Effector memory CD4-positive, alpha-beta T cell (primary cell): ENCODE results near the gene TIGD3.
A peak's percentile ranks its signal among the peaks of the same experiment; 100 is the strongest.

Source experiments
- DNase-seq, 3 donors: peaks; one replicate each; pipeline ENCODE4 v3.0.0-alpha.2; 2020
- H3K27ac ChIP-seq: 2 replicates; pipeline ENCODE4 v1.7.0; 2013; ENCODE audit warnings: mild to moderate bottlenecking, low read length, moderate library complexity; ENCODE audit not compliant: insufficient read depth, poor library complexity, severe bottlenecking
- H3K27me3 ChIP-seq: replicated peaks from 2 replicates; pipeline ENCODE4 v1.7.0; 2013; ENCODE audit warnings: mild to moderate bottlenecking, low read length; ENCODE audit not compliant: insufficient read depth, control insufficient read depth, poor library complexity, severe bottlenecking
- H3K36me3 ChIP-seq: 2 replicates; pipeline ENCODE4 v1.7.0; 2013; ENCODE audit warnings: mild to moderate bottlenecking, low read length, moderate library complexity; ENCODE audit not compliant: control insufficient read depth, insufficient read depth
- H3K4me1 ChIP-seq: 2 replicates; pipeline ENCODE4 v1.7.0; 2013; ENCODE audit warnings: low read length, mild to moderate bottlenecking; ENCODE audit not compliant: control insufficient read depth, insufficient read depth, poor library complexity, severe bottlenecking
- H3K4me3 ChIP-seq: 2 replicates; pipeline ENCODE4 v1.7.0; 2013; ENCODE audit warnings: low read length, low read depth, mild to moderate bottlenecking; ENCODE audit not compliant: insufficient read depth, poor library complexity, severe bottlenecking
- H3K9me3 ChIP-seq: 2 replicates; pipeline ENCODE4 v1.7.0; 2013; ENCODE audit warnings: mild to moderate bottlenecking, low read length, moderate library complexity; ENCODE audit not compliant: control insufficient read depth

Gene TIGD3

DNA sequence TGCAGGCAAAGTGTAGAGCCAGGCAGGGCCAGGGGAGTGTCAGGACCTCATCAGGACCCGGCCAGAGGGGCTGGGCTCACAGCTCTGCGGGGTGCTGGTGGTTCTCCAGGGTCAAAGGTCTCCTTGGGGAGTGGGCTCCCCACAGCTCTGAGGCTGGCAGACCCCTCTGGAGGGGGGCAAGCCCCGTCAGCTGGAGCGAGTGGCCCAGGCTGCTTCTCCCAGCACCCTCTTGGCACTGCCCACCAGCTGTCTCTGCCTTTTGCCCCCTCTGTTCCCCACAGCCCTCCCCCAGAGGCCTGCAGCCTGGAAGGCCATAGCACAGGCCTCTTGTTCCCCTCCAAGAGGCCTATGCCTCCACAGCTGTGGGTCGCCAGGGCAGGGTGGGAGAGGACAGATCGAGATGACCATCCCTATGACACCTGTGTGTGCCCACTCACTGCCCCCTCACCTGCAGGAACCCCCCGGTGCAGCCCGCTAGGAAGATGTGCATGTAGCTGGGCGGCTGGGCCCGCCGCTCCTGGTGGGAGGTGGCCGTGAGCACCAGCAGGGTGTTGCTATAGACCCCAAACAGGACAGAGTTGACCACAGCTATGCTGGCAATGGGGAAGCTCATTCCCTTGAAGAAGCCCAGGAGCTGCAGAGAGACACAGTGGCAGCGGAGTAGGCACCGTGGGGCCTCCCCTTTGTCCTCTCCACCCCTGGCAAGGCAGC lies 24.5 kb downstream of the TIGD3 start:
- H3K27ac ChIP-seq = no peak overlapping the region
- peaks cover 24% of the 10 kb centered on the region for H3K4me1 ChIP-seq
- no peaks in the 10 kb centered on the region for H3K27me3 ChIP-seq
- no peak for DNase-seq
- H3K9me3 ChIP-seq = no peaks in the 10 kb centered on the region
- H3K36me3 ChIP-seq = peaks cover 12% of the 10 kb centered on the region
- no peak overlapping the region for H3K4me3 ChIP-seq

- no peak for DNase-seq
- H3K36me3 ChIP-seq = peaks cover 12% of the 10 kb centered on the region
- no peak overlapping the region for H3K4me3 ChIP-seq
- H3K9me3 ChIP-seq = no peaks in the 10 kb centered on the region
- H3K27me3 ChIP-seq = no peaks in the 10 kb centered on the region
- no peak overlapping the region for H3K27ac ChIP-seq
- H3K4me1 ChIP-seq = peaks cover 32% of the 10 kb centered on the region
These were observed 25.3 kb downstream of the TIGD3 start for GRCh38 chr11:65379698-65380459.

GRCh38 chr11:65380460-65381119 lies 26.0 kb downstream of the TIGD3 start:
- no peaks in the 10 kb centered on the region for H3K27me3 ChIP-seq
- peaks cover 12% of the 10 kb centered on the region for H3K36me3 ChIP-seq
- no peaks in the 10 kb centered on the region for H3K9me3 ChIP-seq
- peaks cover 39% of the 10 kb centered on the region for H3K4me1 ChIP-seq
- H3K4me3 ChIP-seq = no peak overlapping the region
- DNase-seq = no peak
- H3K27ac ChIP-seq = no peak overlapping the region

- Histone ChIP-seq H3K4me3 (peak overlapping the region; percentile 54), H3K4me1 (peaks cover 46% of the 10 kb centered on the region)
- no peak for DNase-seq
These were observed 27.1 kb downstream of the TIGD3 start for GRCh38 chr11:65381716-65382032.

DNA sequence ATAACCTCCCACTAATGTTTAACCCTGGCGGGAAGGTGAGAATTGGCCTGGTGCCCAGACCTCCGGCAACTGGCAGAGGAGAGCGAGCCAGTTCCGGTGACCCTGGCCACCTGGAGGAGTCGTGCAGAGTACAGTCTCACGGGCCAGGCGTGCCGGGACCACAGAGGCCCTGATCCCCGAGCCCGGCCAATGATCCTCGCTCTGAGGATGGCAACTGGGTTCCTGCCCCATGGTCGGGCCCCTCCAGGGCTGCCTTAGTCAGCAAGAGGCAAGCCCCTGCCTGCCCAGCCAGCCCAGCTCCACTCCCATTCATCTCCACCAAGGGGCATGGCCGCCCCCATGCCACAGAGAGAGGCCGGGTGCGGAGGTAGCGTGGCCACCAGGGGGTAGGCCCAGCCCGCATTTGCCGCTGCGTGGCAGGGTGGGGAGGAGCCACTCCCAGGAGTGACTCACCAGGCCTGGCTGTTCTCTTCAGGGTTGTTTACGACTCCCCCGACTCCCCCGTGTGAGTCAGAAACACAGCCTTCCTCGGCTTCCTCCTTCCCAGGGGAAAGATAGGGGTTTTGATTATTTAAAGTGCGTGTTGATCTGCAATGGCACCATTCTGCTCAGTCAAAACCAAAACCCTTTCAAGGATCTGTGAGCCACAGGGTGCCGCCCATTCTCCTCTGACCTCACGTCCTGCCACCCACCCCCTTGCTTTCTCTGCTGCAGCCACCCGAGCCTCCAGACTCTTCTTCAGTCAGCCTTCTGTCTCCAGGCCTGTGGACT lies 27.7 kb downstream of the TIGD3 start, which contains the start of gene SLC25A45:
TSS of gene SLC25A45 (minus strand) at position 614 of the 771 bp plus-strand sequence. CDS start 695 bp downstream, outside the sequence.
- Histone ChIP-seq H3K27me3 (no peaks in the 10 kb centered on the region), H3K4me1 (peaks cover 46% of the 10 kb centered on the region), H3K36me3 (peaks cover 12% of the 10 kb centered on the region), H3K27ac (peak within 1 kb of the TSS; percentile 87), H3K9me3 (no peaks in the 10 kb centered on the region), H3K4me3 (peak within 1 kb of the TSS; percentile 54)
- DNase-seq = peak; percentile 83 to 92 (median 87)

More at GRCh38 chr11:65381716-65382032, 27.1 kb downstream of the TIGD3 start:
- peaks cover 12% of the 10 kb centered on the region for H3K36me3 ChIP-seq
- no peaks in the 10 kb centered on the region for H3K27me3 ChIP-seq
- H3K27ac ChIP-seq = peak overlapping the region; percentile 87
- no peaks in the 10 kb centered on the region for H3K9me3 ChIP-seq

- peak overlapping the region; percentile 54 for H3K4me3 ChIP-seq
- no peaks in the 10 kb centered on the region for H3K27me3 ChIP-seq
- no peaks in the 10 kb centered on the region for H3K9me3 ChIP-seq
- H3K4me1 ChIP-seq = peaks cover 53% of the 10 kb centered on the region
- peak overlapping the region; percentile 87 for H3K27ac ChIP-seq
- no peak for DNase-seq
- peaks cover 12% of the 10 kb centered on the region for H3K36me3 ChIP-seq
These were observed 28.3 kb downstream of the TIGD3 start for GRCh38 chr11:65382804-65383368.

- Histone ChIP-seq H3K27ac (peak overlapping the region; percentile 87), H3K9me3 (no peaks in the 10 kb centered on the region), H3K27me3 (no peaks in the 10 kb centered on the region), H3K4me1 (peaks cover 61% of the 10 kb centered on the region), H3K36me3 (peaks cover 12% of the 10 kb centered on the region), H3K4me3 (no peak overlapping the region)
- DNase-seq = no peak
These were observed 29.2 kb downstream of the TIGD3 start for GRCh38 chr11:65383778-65384177.

- Histone ChIP-seq H3K27ac (peak overlapping the region; percentile 87), H3K4me1 (peaks cover 67% of the 10 kb centered on the region), H3K4me3 (no peak overlapping the region), H3K36me3 (peaks cover 11% of the 10 kb centered on the region), H3K9me3 (no peaks in the 10 kb centered on the region), H3K27me3 (no peaks in the 10 kb centered on the region)
- DNase-seq = peak in 1 of 3 donors; percentile 10
These were observed 29.8 kb downstream of the TIGD3 start for GRCh38 chr11:65384301-65384889.
